A549 (cell line): Measurements from ENCODE around the gene PSMD7.

Experiments used
- CEBPB ChIP-seq, 2 experiments: fragments of >200 bp in 1 of 2; sonication (Bioruptor Twin) in 1 of 2; formaldehyde crosslinking in 1 of 2; IDR thresholded peaks; 2 replicates each; pipeline ENCODE4 v1.6.1; 2012 to 2016
- CTCF ChIP-seq: fragments of >200 bp; sonication (Bioruptor Twin); formaldehyde crosslinking; IDR thresholded peaks from 3 replicates; pipeline ENCODE4 v1.5.1; 2016
- EP300 ChIP-seq, 2 experiments: fragments of >200 bp; sonication (Bioruptor Twin); formaldehyde crosslinking; IDR thresholded peaks; 2 replicates in 1 of 2; 3 replicates in 1 of 2; pipeline ENCODE4 v1.6.1; 2016 to 2017
- JUN ChIP-seq, 2 experiments: fragments of >200 bp; sonication (Bioruptor Twin); formaldehyde crosslinking; IDR thresholded peaks; 2 replicates in 1 of 2; 3 replicates in 1 of 2; pipeline ENCODE4 v1.6.1; 2016 to 2017
- MAFK ChIP-seq: fragments of 450-650 bp; IDR thresholded peaks from 2 replicates; pipeline ENCODE4 v1.6.1; 2014; ENCODE audit not compliant: partially characterized antibody
- NFE2L2 ChIP-seq: fragments of 150-350 bp; conservative IDR thresholded peaks from 2 replicates; pipeline ENCODE4 v1.6.1; 2014; ENCODE audit warnings: low read length
- POLR2A ChIP-seq: IDR thresholded peaks from 2 replicates; pipeline ENCODE4 v1.6.1; 2012; ENCODE audit warnings: mild to moderate bottlenecking, low read length
- POLR2AphosphoS2 ChIP-seq: conservative IDR thresholded peaks from 2 replicates; pipeline ENCODE4 v1.6.1; 2012; ENCODE audit warnings: low read length, improper control_type of control experiment, inconsistent platforms
- RCOR1 ChIP-seq: fragments of 150-350 bp; IDR thresholded peaks from 2 replicates; pipeline ENCODE4 v1.6.1; 2014; ENCODE audit warnings: antibody characterized with exemption, low read length, low read depth
- REST ChIP-seq: fragments of 200-600 bp; sonication (generic); IDR thresholded peaks from 2 replicates; pipeline ENCODE4 v1.6.1; 2016; ENCODE audit warnings: antibody characterized with exemption, mild to moderate bottlenecking, moderate library complexity
- SMC3 ChIP-seq: fragments of >200 bp; sonication (Bioruptor Twin); formaldehyde crosslinking; IDR thresholded peaks from 3 replicates; pipeline ENCODE4 v1.6.1; 2018; ENCODE audit warnings: inconsistent platforms
- TP53 ChIP-seq: fragments of 250-450 bp; sonication (Bioruptor Pico); IDR thresholded peaks from 2 replicates; pipeline ENCODE4 v1.5.0; 2021; ENCODE audit warnings: mild to moderate bottlenecking, moderate library complexity
- USF2 ChIP-seq: fragments of 450-650 bp; IDR thresholded peaks from 2 replicates; pipeline ENCODE4 v1.6.1; 2014; ENCODE audit warnings: antibody characterized with exemption

GRCh38 chr16:74290356-74290755 lies 6.3 kb upstream of the PSMD7 start:
- TF ChIP-seq CTCF (no peak), POLR2AphosphoS2 (no peak), MAFK (no peak), USF2 (no peak), POLR2A (no peak), NFE2L2 (no peak), JUN (IDR thresholded peaks at IDR 0.05) (no peak), SMC3 (no peak), TP53 (no peak), RCOR1 (no peak), CEBPB (IDR thresholded peaks at IDR 0.05) (no peak), EP300 (IDR thresholded peaks at IDR 0.05) (no peak), REST (no peak)
